Thymus (tissue), 11 donors: ENCODE results near the gene WDR17. TPM values are rescaled to one million over a fixed set of nuclear protein-coding genes. Genes with fewer than 3 reads are reported as not detected.

ENCODE experiments used
- DNase-seq, 9 donors: peaks; one replicate each; pipeline ENCODE4 v3.0.0-alpha.2; 2013; ENCODE audit warnings: low spot score in 9 of 9, low read depth in 6 of 9, missing footprints in 1 of 9
- H3K27ac ChIP-seq, 2 donors: one replicate each; pipeline ENCODE4 v1.5.1; 2013; ENCODE audit warnings: control low read depth in 1 of 2, low read depth in 1 of 2, low read length in 1 of 2, mild to moderate bottlenecking in 1 of 2, moderate library complexity in 1 of 2
- H3K27me3 ChIP-seq, 2 donors: one replicate each; pipeline ENCODE4 v1.5.1; 2013; ENCODE audit warnings: low read length in 1 of 2; ENCODE audit not compliant: control insufficient read depth in 2 of 2, insufficient read depth in 1 of 2
- H3K36me3 ChIP-seq, 2 donors: one replicate each; pipeline ENCODE4 v1.5.1; 2013; ENCODE audit warnings: low read length in 1 of 2, mild to moderate bottlenecking in 1 of 2, moderate library complexity in 1 of 2; ENCODE audit not compliant: control insufficient read depth in 2 of 2, insufficient read depth in 2 of 2
- H3K4me1 ChIP-seq, 2 donors: one replicate each; pipeline ENCODE4 v1.5.1; 2013; ENCODE audit warnings: low read length in 2 of 2; ENCODE audit not compliant: control insufficient read depth in 2 of 2, insufficient read depth in 2 of 2
- H3K4me3 ChIP-seq, 2 donors: one replicate each; pipeline ENCODE4 v1.5.1; 2013; ENCODE audit warnings: low read length in 2 of 2, control low read depth in 1 of 2, mild to moderate bottlenecking in 1 of 2
- H3K9me3 ChIP-seq, 2 donors: one replicate each; pipeline ENCODE4 v1.5.1; 2013; ENCODE audit warnings: low read length in 1 of 2, mild to moderate bottlenecking in 1 of 2; ENCODE audit not compliant: control insufficient read depth in 2 of 2, insufficient read depth in 1 of 2
- WGBS: extraction: QIAGEN DNeasy Blood & Tissue Kit; methylation state at CpG from one replicate; pipeline ENCODE4 v1.1.7; 2013; 5-methylcytosine and 5-hydroxymethylcytosine counted together
- polyA plus RNA-seq: library from polyadenylated mRNA; stranded (reverse); fragments of 200-250 nt; gene quantifications from one replicate; pipeline ENCODE4 v1.2.3, GENCODE V29; 2013
- total RNA-seq: library from RNA; stranded (reverse); fragments of 120-200 nt; gene quantifications from one replicate; pipeline ENCODE4 v1.2.4, GENCODE V29; 2013
- donor health status: healthy.

The WDR17 gene
- total and polyA plus RNA-seq, 2 donors: 0.23 to 0.52 TPM

GRCh38 chr4:176217510-176217909 is 151.9 kb downstream of the WDR17 start:
- Histone ChIP-seq H3K9me3 (no peaks in the 10 kb centered on the region), H3K27me3 (no peaks in the 10 kb centered on the region), H3K4me1 (no peaks in the 10 kb centered on the region), H3K36me3 (no peaks in the 10 kb centered on the region), H3K27ac (no peak overlapping the region), H3K4me3 (no peak overlapping the region)
- WGBS: 90% methylated on average over 2 of the region's 2 CpGs
- no peak for DNase-seq

- no peaks in the 10 kb centered on the region for H3K9me3 ChIP-seq
- H3K4me1 ChIP-seq: no peaks in the 10 kb centered on the region
- 89% methylated on average over 5 of the region's 5 CpGs for WGBS
- no peak overlapping the region for H3K27ac ChIP-seq
- DNase-seq: no peak
- no peaks in the 10 kb centered on the region for H3K36me3 ChIP-seq
- H3K27me3 ChIP-seq: no peaks in the 10 kb centered on the region
- H3K4me3 ChIP-seq: no peak overlapping the region
Measured at GRCh38 chr4:176222149-176222548, 156.5 kb downstream of the WDR17 start.

GRCh38 chr4:176223561-176223960 is 157.9 kb downstream of the WDR17 start:
- H3K27ac ChIP-seq: no peak overlapping the region
- DNase-seq: no peak
- no peaks in the 10 kb centered on the region for H3K36me3 ChIP-seq
- no peaks in the 10 kb centered on the region for H3K4me1 ChIP-seq
- no peaks in the 10 kb centered on the region for H3K27me3 ChIP-seq
- 94% methylated on average over 2 of the region's 2 CpGs for WGBS
- no peak overlapping the region for H3K4me3 ChIP-seq
- no peaks in the 10 kb centered on the region for H3K9me3 ChIP-seq

GRCh38 chr4:176226736-176227135 is 161.1 kb downstream of the WDR17 start:
- Histone ChIP-seq H3K27ac (no peak overlapping the region), H3K9me3 (no peaks in the 10 kb centered on the region), H3K27me3 (no peaks in the 10 kb centered on the region), H3K4me3 (no peak overlapping the region), H3K4me1 (no peaks in the 10 kb centered on the region), H3K36me3 (no peaks in the 10 kb centered on the region)
- WGBS: 84% methylated on average over 5 of the region's 5 CpGs
- no peak for DNase-seq

GRCh38 chr4:176229645-176230044 is 164.0 kb downstream of the WDR17 start:
- Histone ChIP-seq H3K36me3 (no peaks in the 10 kb centered on the region), H3K4me3 (no peak overlapping the region), H3K4me1 (no peaks in the 10 kb centered on the region), H3K27me3 (no peaks in the 10 kb centered on the region), H3K9me3 (no peaks in the 10 kb centered on the region), H3K27ac (no peak overlapping the region)
- 80% methylated on average over 4 of the region's 4 CpGs for WGBS
- no peak for DNase-seq

Other genes with a start within 250 kb of the WDR17 start
- not detected for gene SPATA4, start 129.7 kb downstream of the WDR17 start, total RNA-seq
- gene SPATA4, start 129.7 kb downstream of the WDR17 start, polyA plus RNA-seq: 0.16 TPM
- gene ASB5, start 203.4 kb downstream of the WDR17 start, total RNA-seq: under 0.01 TPM
- 0.34 TPM for gene ASB5, start 203.4 kb downstream of the WDR17 start, polyA plus RNA-seq